Neural cell (in vitro differentiated cells): Measurements from ENCODE around the gene TCF4. TPM values are rescaled to one million over a fixed set of nuclear protein-coding genes. Genes with fewer than 3 reads are reported as not detected.

Experiments
- H2AFZ ChIP-seq: fragments of 200-600, 300-800 bp; sonication (generic), shearing (Covaris generic); 2 replicates; pipeline ENCODE4 v1.6.0; 2014; ENCODE audit warnings: low read depth, mild to moderate bottlenecking, antibody characterized with exemption, low read length, moderate library complexity
- H3F3A ChIP-seq: fragments of 200-600 bp; shearing (Covaris generic); 2 replicates; pipeline ENCODE4 v1.6.1; 2016; ENCODE audit warnings: mild to moderate bottlenecking, moderate library complexity, mixed read lengths, antibody characterized with exemption, low read length; ENCODE audit not compliant: insufficient read depth, poor library complexity, severe bottlenecking
- H3K27ac ChIP-seq: fragments of 200-600, 300-800 bp; sonication (generic), shearing (Covaris generic); 2 replicates; pipeline ENCODE4 v1.5.1; 2014; ENCODE audit warnings: mild to moderate bottlenecking, low read length, moderate library complexity
- H3K27me3 ChIP-seq: fragments of 300-800, 200-600 bp; sonication (generic), shearing (Covaris generic); 2 replicates; pipeline ENCODE4 v1.6.0; 2014; ENCODE audit warnings: mild to moderate bottlenecking, low read depth, low read length, moderate library complexity; ENCODE audit not compliant: insufficient read depth
- H3K36me3 ChIP-seq: fragments of 300-800, 200-600 bp; sonication (generic), shearing (Covaris generic); 2 replicates; pipeline ENCODE4 v1.5.1; 2014; ENCODE audit warnings: mild to moderate bottlenecking, antibody characterized with exemption, low read length, moderate library complexity; ENCODE audit not compliant: insufficient read depth
- H3K4me2 ChIP-seq: fragments of 300-800, 200-600 bp; sonication (generic), shearing (Covaris generic); 2 replicates; pipeline ENCODE4 v1.6.0; 2014; ENCODE audit warnings: mild to moderate bottlenecking, low read length
- H3K4me3 ChIP-seq: fragments of 300-800, 200-600 bp; sonication (generic), shearing (Covaris generic); 2 replicates; pipeline ENCODE4 v1.5.1; 2014; ENCODE audit warnings: mild to moderate bottlenecking, low read length, moderate library complexity
- H3K79me2 ChIP-seq: fragments of 200-600 bp; shearing (Covaris generic); replicated peaks from 2 replicates; pipeline ENCODE4 v1.6.0; 2014; ENCODE audit warnings: mild to moderate bottlenecking, low read length, moderate library complexity; ENCODE audit not compliant: insufficient read depth
- H3K9ac ChIP-seq: fragments of 300-800, 200-600 bp; sonication (generic), shearing (Covaris generic); 2 replicates; pipeline ENCODE4 v1.6.1; 2016; ENCODE audit warnings: mild to moderate bottlenecking, low read length, mixed read lengths
- H3K9me2 ChIP-seq: fragments of 200-600 bp; shearing (Covaris generic); 2 replicates; pipeline ENCODE4 v1.6.1; 2016; ENCODE audit warnings: mild to moderate bottlenecking, low read length, mixed read lengths; ENCODE audit not compliant: insufficient read depth
- H3K9me3 ChIP-seq: fragments of 200-600, 300-800 bp; sonication (generic), shearing (Covaris generic); 2 replicates; pipeline ENCODE4 v1.6.1; 2016; ENCODE audit warnings: mild to moderate bottlenecking, mixed run types, low read length, moderate library complexity, mixed read lengths
- H4K20me1 ChIP-seq: fragments of 200-600 bp; shearing (Covaris generic); 2 replicates; pipeline ENCODE4 v1.6.1; 2016; ENCODE audit warnings: mild to moderate bottlenecking, mixed run types; ENCODE audit not compliant: insufficient read depth
- CTCF ChIP-seq: fragments of 450-650 bp; IDR thresholded peaks from 2 replicates; pipeline ENCODE4 v1.5.1; 2014; ENCODE audit warnings: antibody characterized with exemption, mild to moderate bottlenecking, moderate library complexity; ENCODE audit not compliant: poor library complexity, severe bottlenecking
- EP300 ChIP-seq: fragments of 450-650 bp; conservative IDR thresholded peaks from 2 replicates; pipeline ENCODE4 v1.6.1; 2014; ENCODE audit warnings: antibody characterized with exemption, mild to moderate bottlenecking, moderate library complexity; ENCODE audit not compliant: poor library complexity, severe bottlenecking
- EZH2 ChIP-seq: fragments of 200-600, 300-800 bp; shearing (Covaris generic), sonication (generic); IDR thresholded peaks from 2 replicates; pipeline ENCODE4 v1.6.1; 2014; ENCODE audit warnings: antibody characterized with exemption, low read length, borderline replicate concordance, mild to moderate bottlenecking; ENCODE audit not compliant: insufficient read depth, poor library complexity, severe bottlenecking
- MXI1 ChIP-seq: fragments of 450-650 bp; conservative IDR thresholded peaks from 2 replicates; pipeline ENCODE4 v1.6.1; 2014; ENCODE audit warnings: antibody characterized with exemption, mild to moderate bottlenecking; ENCODE audit not compliant: poor library complexity, severe bottlenecking
- POLR2AphosphoS5 ChIP-seq: IDR thresholded peaks from 2 replicates; pipeline ENCODE4 v1.6.1; 2012
- RAD21 ChIP-seq: fragments of 450-650 bp; conservative IDR thresholded peaks from 2 replicates; pipeline ENCODE4 v1.6.1; 2014; ENCODE audit warnings: antibody characterized with exemption, mild to moderate bottlenecking, moderate library complexity
- REST ChIP-seq: IDR thresholded peaks from 2 replicates; pipeline ENCODE4 v1.6.1; 2012; ENCODE audit warnings: borderline replicate concordance
- SMC3 ChIP-seq: fragments of 450-650 bp; conservative IDR thresholded peaks from 2 replicates; pipeline ENCODE4 v1.6.1; 2014; ENCODE audit warnings: antibody characterized with exemption, mild to moderate bottlenecking, moderate library complexity; ENCODE audit not compliant: poor library complexity
- TAF1 ChIP-seq: IDR thresholded peaks from 2 replicates; pipeline ENCODE4 v1.6.1; 2012; ENCODE audit warnings: low read depth
- polyA plus RNA-seq: library from polyadenylated mRNA; depleted of rRNA; stranded (reverse); fragments of >200 nt; gene quantifications from 2 replicates; pipeline ENCODE4 v1.2.3, GENCODE V29; 2014

TCF4 gene
- polyA plus RNA-seq, 1 donor from 2014 or later, result 7.0 TPM

GRCh38 chr18:55337138-55337537 is 250.9 kb downstream of the TCF4 start:
- H3K9ac ChIP-seq, result no peak overlapping the region
- no peak overlapping the region for H2AFZ ChIP-seq
- H3K4me3 ChIP-seq, result no peak overlapping the region
- H3K4me2 ChIP-seq, result no peak overlapping the region
- no peaks in the 10 kb centered on the region for H3K27me3 ChIP-seq
- no peaks in the 10 kb centered on the region for H4K20me1 ChIP-seq
- no peak for TF ChIP-seq EZH2
- TF ChIP-seq SMC3, result no peak
- TF ChIP-seq REST, result no peak
- TF ChIP-seq EP300, result no peak
- TF ChIP-seq MXI1, result no peak
- TF ChIP-seq CTCF, result no peak
- TF ChIP-seq POLR2AphosphoS5, result no peak
- TF ChIP-seq TAF1, result no peak
- no peak for TF ChIP-seq RAD21
- H3K36me3 ChIP-seq, result no peaks in the 10 kb centered on the region
- no peak overlapping the region for H3K27ac ChIP-seq
- no peaks in the 10 kb centered on the region for H3K9me2 ChIP-seq
- H3F3A ChIP-seq, result no peaks in the 10 kb centered on the region
- no peaks in the 10 kb centered on the region for H3K9me3 ChIP-seq
- no peaks in the 10 kb centered on the region for H3K79me2 ChIP-seq

DNA sequence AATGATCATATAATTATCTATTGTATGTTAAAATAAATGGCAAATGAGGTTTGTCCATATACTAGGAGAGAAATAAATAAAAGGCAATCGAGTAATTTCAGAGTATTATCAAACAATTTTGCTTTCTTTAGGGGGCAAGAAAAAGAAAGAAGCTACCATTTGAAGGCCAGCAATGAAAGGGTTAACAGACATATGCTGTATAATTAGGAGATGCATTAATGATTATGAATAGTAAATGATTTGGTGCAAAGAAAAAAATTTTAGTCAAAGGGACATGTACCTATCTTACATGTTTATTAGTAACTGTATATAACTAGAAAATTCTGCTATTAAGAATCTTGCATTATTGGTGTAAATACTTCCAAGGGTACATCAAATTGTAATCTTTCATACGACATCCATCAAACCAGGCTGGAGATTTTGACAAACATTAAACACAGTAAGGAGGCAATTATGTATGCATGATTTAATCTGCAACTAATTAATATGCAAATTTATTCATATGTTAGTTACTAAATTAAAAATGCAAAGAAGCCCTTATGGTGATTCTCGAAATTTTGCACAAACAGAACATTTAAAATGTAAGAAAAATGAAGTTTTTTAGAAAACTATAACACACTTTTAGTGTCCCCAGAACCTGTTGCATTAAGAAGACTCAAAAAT is 251.4 kb downstream of the TCF4 start:
- Histone ChIP-seq H3K4me3 (no peak overlapping the region), H3K9ac (no peak overlapping the region), H3K27ac (no peak overlapping the region), H3K27me3 (no peaks in the 10 kb centered on the region), H3K79me2 (no peaks in the 10 kb centered on the region), H3F3A (no peaks in the 10 kb centered on the region), H2AFZ (no peak overlapping the region), H3K4me2 (no peak overlapping the region), H3K9me2 (no peaks in the 10 kb centered on the region), H3K36me3 (no peaks in the 10 kb centered on the region), H3K9me3 (no peaks in the 10 kb centered on the region), H4K20me1 (no peaks in the 10 kb centered on the region)
- no peak for TF ChIP-seq CTCF
- no peak for TF ChIP-seq RAD21
- no peak for TF ChIP-seq EZH2
- no peak for TF ChIP-seq TAF1
